CD4-positive, alpha-beta T cell treated with Interleukin-1 beta for 1 hour (primary cell): Measurements from ENCODE around the gene G6PD.
"Not testable (repeated sequence)": the region's sequence is repeated elsewhere in the genome, so short reads cannot be mapped to it uniquely, and the experiment has no call there.

Source experiments
- DNase-seq, 2 donors: peaks; one replicate each; pipeline ENCODE4 v3.0.0-alpha.2; 2020 to 2022

G6PD gene

GRCh38 chrX:154542723-154543424, 3.8 kb downstream of the G6PD start:
- DNase-seq, result peak; percentile 19 to 49

DNA sequence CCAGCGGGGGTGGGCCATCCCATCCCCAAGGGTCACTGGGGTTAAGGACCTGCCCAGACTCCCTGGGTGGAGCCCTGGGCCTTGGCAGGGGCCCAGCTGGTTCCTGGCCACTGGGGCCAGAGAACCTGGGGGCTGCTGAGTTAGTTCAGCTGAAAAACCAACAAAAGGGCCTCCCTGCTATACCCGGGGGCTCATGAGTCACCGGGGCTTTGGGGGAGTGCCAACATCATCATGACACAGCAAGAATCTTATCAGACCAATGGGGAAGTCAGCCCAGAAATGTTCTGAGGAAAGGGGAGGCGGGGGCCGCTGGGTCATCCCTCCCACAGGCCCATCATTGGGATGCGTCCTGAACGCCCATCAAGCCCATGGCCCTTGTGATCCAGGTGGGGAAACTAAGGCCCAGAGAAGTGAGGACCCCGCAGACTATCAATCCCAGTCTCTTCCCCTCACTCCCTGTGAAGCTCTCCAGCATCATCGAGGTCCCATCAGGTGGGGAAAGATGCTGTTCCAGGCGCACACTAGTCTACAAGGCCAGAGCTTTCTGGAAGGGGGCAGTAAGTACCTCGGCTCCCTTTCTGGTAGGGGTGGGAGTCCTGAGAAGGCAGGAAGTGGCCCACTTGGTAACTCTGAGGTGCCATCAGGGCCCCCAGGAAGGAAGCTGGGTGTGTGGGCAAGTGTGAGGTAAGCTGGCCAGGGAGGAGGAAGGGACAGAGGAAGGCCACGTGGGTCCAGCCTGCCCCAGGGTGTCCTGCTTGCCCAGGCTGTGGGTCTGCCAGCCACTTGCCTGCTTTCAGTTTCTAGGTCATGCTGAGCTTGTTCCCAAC, 4.5 kb downstream of the G6PD start:
- peak; percentile 24 to 57 for DNase-seq

GRCh38 chrX:154541589-154541895, 5.1 kb downstream of the G6PD start:
- no peak for DNase-seq

- DNase-seq, result no peak
Measured at GRCh38 chrX:154540897-154541535, 5.6 kb downstream of the G6PD start.

GRCh38 chrX:154540365-154540764, 6.3 kb downstream of the G6PD start:
- not testable (repeated sequence) for DNase-seq

- no peak for DNase-seq
Measured at GRCh38 chrX:154539077-154539476, 7.6 kb downstream of the G6PD start.

- DNase-seq, result no peak
Measured at GRCh38 chrX:154535892-154536291, 10.8 kb downstream of the G6PD start.

DNA sequence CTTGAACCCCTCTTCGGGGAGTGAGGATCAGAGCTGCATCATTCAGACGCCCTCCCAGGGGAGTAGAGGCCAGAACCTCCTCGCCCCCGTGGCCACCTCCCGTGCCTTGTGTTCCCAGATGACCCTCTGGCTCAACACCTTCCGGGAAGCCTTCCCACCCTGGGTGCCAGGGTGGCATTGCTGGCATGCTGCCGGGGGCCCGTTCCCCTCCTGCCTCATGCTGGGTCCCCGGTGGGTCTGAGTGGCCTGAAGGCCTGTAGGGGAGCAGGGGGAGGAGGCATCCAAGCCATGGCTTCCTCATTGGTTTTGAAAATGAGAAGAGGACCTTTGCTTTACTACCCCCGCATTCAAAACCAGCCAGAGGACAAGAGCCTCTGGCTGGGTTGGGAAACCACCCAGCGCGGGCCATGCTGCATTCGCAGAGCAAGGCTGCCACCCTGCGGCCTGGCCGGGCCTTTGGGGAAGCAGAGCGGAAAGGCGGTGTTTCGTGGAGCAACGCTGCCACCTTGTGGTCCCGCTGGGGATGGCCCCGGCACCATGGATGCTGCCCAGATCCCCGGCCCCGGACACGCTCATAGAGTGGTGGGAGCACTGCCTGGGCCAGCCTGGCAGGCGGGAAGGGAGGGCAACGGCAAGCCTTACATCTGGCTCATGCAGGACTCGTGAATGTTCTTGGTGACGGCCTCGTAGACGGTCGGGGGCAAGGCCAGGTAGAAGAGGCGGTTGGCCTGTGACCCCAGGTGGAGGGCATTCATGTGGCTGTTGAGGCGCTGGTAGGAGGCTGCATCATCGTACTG, 11.9 kb downstream of the G6PD start:
- DNase-seq, result peak; percentile 88 to 92

DNA sequence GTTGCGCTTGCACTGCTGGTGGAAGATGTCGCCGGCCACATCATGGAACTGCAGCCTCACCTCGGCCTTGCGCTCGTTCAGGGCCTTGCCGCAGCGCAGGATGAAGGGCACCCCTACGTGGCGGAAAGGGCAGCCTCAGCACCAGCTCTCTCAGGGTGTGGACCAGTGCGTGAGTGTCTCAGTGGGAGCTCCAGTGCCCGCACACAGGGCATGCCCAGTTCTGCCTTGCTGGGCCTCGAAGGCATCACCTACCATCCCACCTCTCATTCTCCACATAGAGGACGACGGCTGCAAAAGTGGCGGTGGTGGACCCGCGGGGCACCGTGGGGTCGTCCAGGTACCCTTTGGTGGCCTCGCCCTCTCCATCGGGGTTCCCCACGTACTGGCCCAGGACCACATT, 14.0 kb downstream of the G6PD start:
- no peak for DNase-seq

- no peak for DNase-seq
Measured at GRCh38 chrX:154531626-154532025, 15.0 kb downstream of the G6PD start.

- DNase-seq, result no peak
Measured at GRCh38 chrX:154530286-154530685, 16.4 kb downstream of the G6PD start.

- DNase-seq, result no peak
Measured at GRCh38 chrX:154529206-154529612, 17.4 kb downstream of the G6PD start.

- peak; percentile 64 to 65 for DNase-seq
Measured at GRCh38 chrX:154526901-154527675, 19.6 kb downstream of the G6PD start.

DNA sequence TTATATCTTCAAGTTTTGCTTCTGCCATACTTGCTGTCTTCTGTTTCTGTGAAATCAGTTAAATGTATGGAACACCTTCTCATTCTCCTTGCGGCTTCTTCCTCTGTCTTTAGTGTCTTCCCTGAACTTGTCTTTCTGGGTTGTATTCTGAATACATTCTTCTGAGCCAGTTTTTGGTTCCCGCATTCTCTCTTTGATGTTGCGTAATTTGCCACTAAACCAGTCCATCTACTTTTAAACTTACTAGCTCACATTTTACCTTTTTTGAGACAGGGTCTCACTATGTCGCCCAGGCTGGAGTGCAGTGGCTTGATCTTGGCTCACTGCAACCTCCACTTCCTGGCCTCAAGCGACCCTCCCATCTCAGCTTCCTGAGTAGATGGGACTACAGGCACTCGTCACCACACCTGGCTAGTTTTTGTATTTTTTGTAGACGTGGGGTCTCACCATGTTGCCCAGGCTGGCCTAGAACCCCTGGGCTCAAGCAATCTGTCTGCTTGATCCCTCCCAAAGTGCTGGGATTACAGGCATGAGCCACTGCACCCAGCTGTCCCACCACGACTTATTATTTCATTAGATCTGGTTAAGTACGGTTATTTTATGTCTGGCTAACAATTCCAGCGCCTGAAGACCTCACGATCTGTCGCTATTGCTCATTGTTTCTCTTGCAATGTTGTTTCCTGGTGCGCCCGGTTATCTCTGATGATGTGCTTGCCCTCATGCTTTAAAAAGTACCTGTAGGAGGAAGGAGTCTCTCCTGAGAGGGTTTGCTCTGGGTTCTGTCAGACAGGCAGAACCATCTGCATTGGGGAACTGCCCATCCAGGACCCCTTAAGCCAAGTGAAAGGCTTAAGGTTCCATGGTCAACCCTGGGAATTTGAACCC, 20.8 kb downstream of the G6PD start:
- no peak for DNase-seq

- DNase-seq, result no peak
Measured at GRCh38 chrX:154519389-154519788, 27.3 kb downstream of the G6PD start.

GRCh38 chrX:154517101-154517781, 29.4 kb downstream of the G6PD start:
- no peak for DNase-seq

DNA sequence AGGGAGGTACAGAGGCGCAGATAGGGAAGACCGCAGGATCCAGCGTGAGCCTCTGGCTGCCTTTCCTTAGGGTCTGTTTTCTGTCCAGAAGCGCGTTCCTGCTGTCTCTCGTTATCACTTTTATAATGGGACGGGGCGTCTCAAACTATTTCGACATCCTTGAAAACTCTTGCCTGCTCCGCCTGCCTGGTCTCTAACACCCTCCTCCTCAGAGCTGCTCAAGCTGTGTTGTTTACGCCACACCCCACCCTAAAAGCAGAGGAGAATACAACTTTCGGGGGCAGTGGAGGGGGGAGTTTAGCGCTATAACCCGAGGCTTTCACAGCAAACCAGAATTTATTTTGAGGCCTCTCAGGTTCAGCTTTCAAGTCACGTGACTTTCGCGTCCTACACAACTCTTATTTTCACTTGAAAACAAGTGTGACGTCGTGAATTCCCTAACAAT, 30.0 kb downstream of the G6PD start:
- DNase-seq, result peak in 1 of 2 donors; percentile 31

- peak; percentile 94 for DNase-seq
Measured at GRCh38 chrX:154515966-154516655, 30.5 kb downstream of the G6PD start, which contains the start of gene FAM3A. TSS of gene FAM3A (minus strand) at chrX:154516232. CDS start at chrX:154515772, 460 bp downstream.

- DNase-seq, result peak; percentile 34 to 44
Measured at GRCh38 chrX:154515090-154515965, 31.3 kb downstream of the G6PD start.
